EL (cell line): ENCODE results near the gene ZNF236.
"Not testable (repeated sequence)": the region's sequence is repeated elsewhere in the genome, so short reads cannot be mapped to it uniquely, and the experiment has no call there.

Experiments used
- DNase-seq: peaks from one replicate; pipeline ENCODE4 v3.0.0-alpha.2; 2016

ZNF236 gene

GRCh38 chr18:76822506-76823160 lies at the start of gene ZNF236:
Gene ZNF236 (plus strand): TSS chr18:76822557. CDS start chr18:76822608, 51 bp downstream.
- peak; percentile 76 for DNase-seq

DNA sequence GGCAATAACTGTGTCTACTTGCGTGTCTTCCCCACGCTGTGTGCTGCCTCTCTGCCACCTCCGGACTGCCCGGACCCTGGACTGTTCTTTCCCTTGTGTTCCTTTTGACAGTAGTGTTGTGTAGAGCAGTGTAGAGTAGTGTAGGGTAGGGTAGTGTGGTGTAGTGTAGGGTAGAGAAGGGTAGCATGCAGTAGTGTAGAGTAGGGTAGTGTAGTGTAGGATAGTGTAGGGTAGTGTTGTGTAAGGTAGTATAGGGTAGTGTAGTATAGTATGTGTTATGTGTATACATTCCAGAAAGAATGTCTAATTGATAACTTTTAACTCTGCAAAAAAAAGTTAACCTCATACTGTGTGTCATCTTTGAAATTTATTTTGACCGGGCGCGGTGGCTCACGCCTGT lies 49.7 kb upstream of the ZNF236 start:
- no peak for DNase-seq

GRCh38 chr18:76777036-76777435 lies 45.3 kb upstream of the ZNF236 start:
- not testable (repeated sequence) for DNase-seq

DNA sequence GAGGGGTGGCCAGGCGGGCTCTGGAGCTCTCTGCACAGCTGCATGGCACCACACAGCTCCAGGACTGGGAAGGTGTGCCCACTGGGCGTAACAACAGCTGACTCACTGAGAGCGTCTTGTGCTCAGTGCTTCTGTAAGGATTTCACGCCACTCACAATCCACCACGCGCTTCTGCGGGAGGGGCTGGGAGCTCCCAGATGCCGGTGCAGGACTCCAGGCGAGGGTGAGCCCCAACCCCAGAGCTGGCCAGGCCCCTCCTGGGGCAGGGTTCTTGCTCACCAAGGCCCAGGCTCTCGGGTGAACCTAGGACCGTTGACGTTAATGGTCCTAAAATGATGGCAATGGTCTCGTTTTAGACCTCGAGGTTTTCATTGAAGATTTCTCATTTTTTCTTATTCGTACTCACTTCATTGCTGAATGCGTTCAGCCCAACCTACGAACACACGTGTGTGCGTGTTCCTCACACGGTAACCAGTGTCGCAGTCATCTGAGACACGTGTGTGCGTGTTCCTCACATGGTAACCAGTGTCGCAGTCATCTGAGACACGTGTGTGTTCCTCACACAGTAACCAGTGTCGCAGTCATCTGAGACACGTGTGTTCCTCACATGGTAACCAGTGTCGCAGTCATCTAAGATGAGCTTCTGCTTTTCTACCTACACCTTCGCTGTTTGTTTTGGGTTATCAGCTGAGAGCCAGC lies 38.4 kb upstream of the ZNF236 start:
- DNase-seq, result no peak

DNA sequence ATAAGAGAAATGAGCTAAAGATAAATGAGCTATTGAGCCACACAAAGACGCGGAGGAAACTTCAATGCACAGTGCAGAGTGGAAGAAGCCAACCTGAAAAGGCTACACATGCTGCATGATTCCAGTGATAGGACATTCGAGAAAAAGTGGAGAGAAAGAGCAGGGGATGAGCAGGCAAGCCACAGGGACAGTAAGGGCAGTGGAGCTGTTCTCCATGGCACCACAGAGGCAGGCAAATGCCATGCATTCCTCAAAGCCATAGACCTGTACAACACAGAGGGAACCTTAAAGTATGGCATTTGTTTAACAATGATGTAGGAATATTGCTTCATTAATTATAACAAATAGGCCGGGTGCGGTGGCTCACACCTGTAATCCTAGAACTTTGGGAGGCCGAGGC lies 36.5 kb upstream of the ZNF236 start:
- DNase-seq, result no peak

GRCh38 chr18:76788571-76789317 lies 33.6 kb upstream of the ZNF236 start:
- no peak for DNase-seq

GRCh38 chr18:76791106-76791505 lies 31.3 kb upstream of the ZNF236 start:
- peak; percentile 11 for DNase-seq

GRCh38 chr18:76791642-76792041 lies 30.7 kb upstream of the ZNF236 start:
- DNase-seq, result no peak

- no peak for DNase-seq
Measured at GRCh38 chr18:76794326-76794725, 28.0 kb upstream of the ZNF236 start.

GRCh38 chr18:76801567-76802505 lies 20.5 kb upstream of the ZNF236 start:
- DNase-seq, result peak; percentile 68

DNA sequence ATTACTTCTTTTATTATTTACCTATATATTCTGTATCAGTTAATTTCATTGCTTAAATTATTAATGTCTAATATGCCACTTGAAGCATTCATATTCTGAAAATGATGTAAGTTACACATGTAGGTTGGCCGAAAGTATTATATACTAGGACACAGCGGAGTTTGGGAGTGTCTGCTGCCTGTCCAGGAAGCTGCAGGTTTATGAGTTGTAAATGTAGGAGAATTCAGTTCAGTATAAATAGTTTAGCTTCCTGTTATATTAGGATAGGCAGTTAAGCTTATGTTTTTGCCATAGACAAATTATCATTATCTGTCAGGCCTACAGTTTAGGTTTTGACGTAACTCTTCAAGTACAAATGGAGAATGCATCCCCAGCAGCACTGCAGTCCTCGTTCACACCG lies 18.9 kb upstream of the ZNF236 start:
- DNase-seq, result no peak

GRCh38 chr18:76803814-76804213 lies 18.5 kb upstream of the ZNF236 start:
- DNase-seq, result peak; percentile 72

GRCh38 chr18:76805221-76805620 lies 17.1 kb upstream of the ZNF236 start:
- peak; percentile 30 for DNase-seq

- DNase-seq, result no peak
Measured at GRCh38 chr18:76806301-76806700, 16.1 kb upstream of the ZNF236 start.

DNA sequence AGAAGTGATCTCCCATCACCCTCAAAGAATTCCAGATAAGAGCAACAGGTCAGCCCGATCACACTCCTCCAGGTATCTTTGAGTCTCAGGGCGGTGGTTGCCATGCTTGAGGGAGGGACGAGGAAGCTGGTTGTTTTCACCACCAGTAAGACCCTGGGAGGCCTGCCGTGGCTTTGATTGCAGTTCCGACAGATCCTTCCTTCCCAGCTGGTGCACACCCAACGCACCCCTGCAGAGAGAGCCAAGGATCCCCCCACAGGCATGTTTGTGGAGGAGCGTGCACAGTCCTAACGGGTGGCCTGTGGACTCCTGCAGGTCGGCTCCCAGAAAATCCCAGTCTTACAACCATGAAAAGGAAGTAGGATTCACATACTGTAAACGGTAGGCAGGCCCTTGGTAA lies 13.8 kb upstream of the ZNF236 start:
- no peak for DNase-seq

GRCh38 chr18:76811530-76811929 lies 10.8 kb upstream of the ZNF236 start:
- DNase-seq, result not testable (repeated sequence)

- no peak for DNase-seq
Measured at GRCh38 chr18:76814256-76814655, 8.1 kb upstream of the ZNF236 start.

GRCh38 chr18:76816127-76816526 lies 6.2 kb upstream of the ZNF236 start:
- DNase-seq, result no peak

DNA sequence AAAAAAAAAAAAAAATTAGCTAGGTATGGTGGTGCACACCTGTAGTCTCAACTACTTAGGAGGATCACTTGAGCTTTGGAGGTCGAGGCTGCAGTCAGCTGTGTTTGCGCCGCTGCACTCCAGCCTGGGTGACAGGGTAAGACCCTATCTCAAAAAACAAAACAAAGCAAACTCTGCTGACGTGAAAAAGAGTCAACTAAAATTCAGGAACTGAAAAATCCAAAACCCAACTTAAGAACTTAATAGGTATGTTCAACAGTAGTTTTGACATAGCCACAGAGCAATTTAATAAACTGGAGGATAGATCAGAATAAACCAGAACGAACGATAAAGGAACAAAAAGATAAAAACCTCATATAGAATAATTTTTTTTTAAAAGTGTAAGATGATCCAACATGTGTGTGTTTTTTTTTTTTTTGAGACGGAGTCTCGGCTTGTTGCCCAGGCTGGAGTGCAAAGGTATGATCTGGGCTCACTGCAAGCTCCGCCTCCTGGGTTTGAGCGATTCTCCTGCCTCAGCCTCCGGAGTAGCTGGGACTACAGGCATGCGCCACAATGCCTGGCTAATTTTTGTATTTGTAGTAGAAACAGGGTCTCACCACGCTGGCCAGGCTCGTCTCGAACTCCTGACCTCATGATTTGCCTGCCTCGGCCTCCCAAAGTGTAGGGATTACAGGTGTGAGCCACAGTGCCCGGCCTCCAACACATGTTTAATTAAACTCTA lies 4.3 kb upstream of the ZNF236 start:
- no peak for DNase-seq

GRCh38 chr18:76819411-76820136 lies 2.8 kb upstream of the ZNF236 start:
- DNase-seq, result no peak

DNA sequence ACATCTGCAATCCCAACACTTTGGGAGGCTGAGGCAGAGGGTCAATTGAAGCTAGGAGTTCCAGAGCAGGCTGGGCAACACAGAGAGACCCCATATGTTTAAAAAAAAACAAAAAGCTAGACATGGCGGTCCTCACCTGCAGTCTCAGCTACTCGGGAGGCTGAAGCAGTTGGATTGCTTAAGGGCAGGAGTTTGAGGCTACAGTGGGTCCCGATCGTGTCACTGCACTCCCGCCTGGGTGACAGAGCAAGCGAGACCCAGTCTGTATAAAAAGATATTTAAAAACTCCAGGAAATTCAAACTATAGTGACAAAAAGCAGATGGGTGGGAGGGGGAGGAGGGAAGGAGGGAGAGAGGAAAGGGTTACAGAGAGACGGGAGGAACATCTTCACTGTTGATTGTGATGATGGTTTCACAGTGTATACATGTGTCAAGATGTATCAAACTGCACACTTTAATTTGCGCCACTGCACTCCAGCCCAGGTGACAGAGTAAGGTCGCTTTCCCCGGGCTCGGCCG lies 942 bp upstream of the ZNF236 start:
- DNase-seq, result no peak
